Mucosa of stomach (tissue), 1 donor: ENCODE data around the gene RNU1-3.
"Not testable (repeated sequence)": the region's sequence is repeated elsewhere in the genome, so short reads cannot be mapped to it uniquely, and the experiment has no call there.

Source experiments
- H3K27me3 ChIP-seq: one replicate; pipeline ENCODE4 v1.7.0; 2013; ENCODE audit warnings: mild to moderate bottlenecking, low read length; ENCODE audit not compliant: control insufficient read depth, insufficient read depth
- H3K36me3 ChIP-seq: one replicate; pipeline ENCODE4 v1.7.0; 2013; ENCODE audit warnings: low read length; ENCODE audit not compliant: control insufficient read depth, insufficient read depth
- H3K4me1 ChIP-seq: one replicate; pipeline ENCODE4 v1.7.0; 2013; ENCODE audit warnings: mild to moderate bottlenecking, low read length; ENCODE audit not compliant: control insufficient read depth, insufficient read depth
- H3K4me3 ChIP-seq: one replicate; pipeline ENCODE4 v1.7.0; 2013; ENCODE audit warnings: low read length
- H3K9ac ChIP-seq: one replicate; pipeline ENCODE4 v1.7.0; 2013; ENCODE audit warnings: mild to moderate bottlenecking, low read length, moderate library complexity
- H3K9me3 ChIP-seq: one replicate; pipeline ENCODE4 v1.7.0; 2013; ENCODE audit warnings: mild to moderate bottlenecking, low read length, moderate library complexity; ENCODE audit not compliant: control insufficient read depth
- donor health status: Pancreatic carcinoma.

RNU1-3 gene

GRCh38 chr1:16645271-16646060 lies 21.3 kb downstream of the RNU1-3 start:
- Histone ChIP-seq H3K4me1 (peaks cover 24% of the 10 kb centered on the region), H3K4me3 (peak overlapping the region; percentile 98), H3K9ac (peak overlapping the region; percentile 98)
- not testable (repeated sequence) for H3K36me3 ChIP-seq, H3K9me3 ChIP-seq, H3K27me3 ChIP-seq

- Histone ChIP-seq H3K9ac (peak overlapping the region; percentile 98), H3K4me1 (peaks cover 24% of the 10 kb centered on the region), H3K4me3 (peak overlapping the region; percentile 98)
- not testable (repeated sequence) for H3K36me3 ChIP-seq, H3K27me3 ChIP-seq, H3K9me3 ChIP-seq
Measured at GRCh38 chr1:16644482-16645270, 22.1 kb downstream of the RNU1-3 start.

- Histone ChIP-seq H3K27me3 (no peaks in the 10 kb centered on the region), H3K36me3 (no peaks in the 10 kb centered on the region), H3K4me3 (peak overlapping the region; percentile 98), H3K4me1 (peaks cover 24% of the 10 kb centered on the region), H3K9ac (peak overlapping the region; percentile 98), H3K9me3 (no peaks in the 10 kb centered on the region)
Measured at GRCh38 chr1:16644193-16644481, 22.6 kb downstream of the RNU1-3 start.

GRCh38 chr1:16643476-16644192 lies 23.1 kb downstream of the RNU1-3 start:
- H3K9me3 ChIP-seq, H3K27me3 ChIP-seq, H3K36me3 ChIP-seq: not testable (repeated sequence)
- peak overlapping the region; percentile 98 for H3K4me3 ChIP-seq
- H3K4me1 ChIP-seq = peaks cover 24% of the 10 kb centered on the region
- H3K9ac ChIP-seq = peak overlapping the region; percentile 98

- H3K4me3 ChIP-seq, H3K27me3 ChIP-seq, H3K36me3 ChIP-seq, H3K9me3 ChIP-seq: not testable (repeated sequence)
- peak overlapping the region; percentile 98 for H3K9ac ChIP-seq
- H3K4me1 ChIP-seq = peaks cover 24% of the 10 kb centered on the region
Measured at GRCh38 chr1:16643001-16643411, 23.7 kb downstream of the RNU1-3 start.

- H3K9me3 ChIP-seq, H3K27me3 ChIP-seq, H3K36me3 ChIP-seq, H3K4me3 ChIP-seq: not testable (repeated sequence)
- Histone ChIP-seq H3K4me1 (peaks cover 24% of the 10 kb centered on the region), H3K9ac (peak overlapping the region; percentile 98)
Measured at GRCh38 chr1:16642025-16642966, 24.5 kb downstream of the RNU1-3 start.

- H3K27me3 ChIP-seq, H3K36me3 ChIP-seq, H3K9ac ChIP-seq, H3K9me3 ChIP-seq, H3K4me3 ChIP-seq: not testable (repeated sequence)
- H3K4me1 ChIP-seq = peaks cover 24% of the 10 kb centered on the region
Measured at GRCh38 chr1:16641159-16641975, 25.4 kb downstream of the RNU1-3 start.

GRCh38 chr1:16639091-16640031 lies 27.4 kb downstream of the RNU1-3 start:
- H3K36me3 ChIP-seq = not testable (repeated sequence)

GRCh38 chr1:16637941-16638778 lies 28.6 kb downstream of the RNU1-3 start:
- H3K9ac ChIP-seq, H3K36me3 ChIP-seq, H3K4me3 ChIP-seq, H3K4me1 ChIP-seq, H3K27me3 ChIP-seq, H3K9me3 ChIP-seq: not testable (repeated sequence)

More at GRCh38 chr1:16639091-16640031, 27.4 kb downstream of the RNU1-3 start:
- not testable (repeated sequence) for H3K9me3 ChIP-seq, H3K9ac ChIP-seq, H3K4me3 ChIP-seq, H3K27me3 ChIP-seq
- H3K4me1 ChIP-seq = peaks cover 15% of the 10 kb centered on the region
